SH-SY5Y (cell line): Measurements from ENCODE around the gene FAM161A.

ENCODE experiments used
- GATA2 ChIP-seq: IDR thresholded peaks from 2 replicates; pipeline ENCODE4 v1.6.1; 2011; ENCODE audit warnings: mild to moderate bottlenecking, low read depth, low read length
- GATA3 ChIP-seq: IDR thresholded peaks from 2 replicates; pipeline ENCODE4 v1.6.1; 2011; ENCODE audit warnings: low read depth, mild to moderate bottlenecking, low read length, moderate library complexity

- TF ChIP-seq GATA3: no peak
- TF ChIP-seq GATA2: no peak
Measured at GRCh38 chr2:61807036-61807757, 46.7 kb downstream of the FAM161A start.
